GM23338 (cell line): ENCODE measurements around the gene MGLL. TPM values are rescaled to one million over a fixed set of nuclear protein-coding genes. Genes with fewer than 3 reads are reported as not detected.

Experiments
- ATAC-seq: fragments of 200-7000 bp; cut with Tn5 transposase; 3 replicates; pipeline ENCODE4 v1.9.1; 2020
- DNase-seq: peaks from one replicate; pipeline ENCODE4 v3.0.0-alpha.2; 2015; ENCODE audit warnings: low spot score
- H2AFZ ChIP-seq: fragments of 200-600 bp; sonication (generic); 2 replicates; pipeline ENCODE4 v1.8.0; 2016; ENCODE audit warnings: antibody characterized with exemption, mild to moderate bottlenecking, moderate library complexity
- H3F3A ChIP-seq: fragments of 200-600 bp; sonication (generic); replicated peaks from 2 replicates; pipeline ENCODE4 v1.8.0; 2017; ENCODE audit warnings: antibody characterized with exemption, mixed run types, low read depth
- H3K27ac ChIP-seq: fragments of 200-600 bp; sonication (generic); 2 replicates; pipeline ENCODE4 v1.6.1; 2016; ENCODE audit warnings: low read depth
- H3K27me3 ChIP-seq: fragments of 200-600 bp; sonication (generic); 2 replicates; pipeline ENCODE4 v1.8.0; 2016; ENCODE audit warnings: mild to moderate bottlenecking, mixed run types, moderate library complexity; ENCODE audit not compliant: insufficient read depth
- H3K36me3 ChIP-seq: fragments of 200-600 bp; sonication (generic); 2 replicates; pipeline ENCODE4 v1.8.0; 2016; ENCODE audit warnings: mild to moderate bottlenecking; ENCODE audit not compliant: insufficient read depth
- H3K4me1 ChIP-seq: fragments of 200-600 bp; sonication (generic); 2 replicates; pipeline ENCODE4 v1.8.0; 2016; ENCODE audit warnings: mild to moderate bottlenecking, moderate library complexity; ENCODE audit not compliant: insufficient read depth
- H3K4me2 ChIP-seq: fragments of 200-600 bp; sonication (generic); 2 replicates; pipeline ENCODE4 v1.7.1; 2017; ENCODE audit warnings: mixed run types
- H3K4me3 ChIP-seq: fragments of 200-600 bp; sonication (generic); 2 replicates; pipeline ENCODE4 v1.6.1; 2016; ENCODE audit warnings: mixed run types
- H3K79me2 ChIP-seq: fragments of 200-600 bp; sonication (generic); replicated peaks from 2 replicates; pipeline ENCODE4 v1.8.0; 2017; ENCODE audit warnings: mild to moderate bottlenecking; ENCODE audit not compliant: insufficient read depth
- H3K9me2 ChIP-seq: fragments of 200-600 bp; sonication (generic); 2 replicates; pipeline ENCODE4 v1.8.0; 2017; ENCODE audit not compliant: insufficient read depth
- H4K20me1 ChIP-seq: fragments of 200-600 bp; sonication (generic); replicated peaks from 2 replicates; pipeline ENCODE4 v1.8.0; 2017; ENCODE audit warnings: mild to moderate bottlenecking; ENCODE audit not compliant: insufficient read depth
- H3K27ac Mint-ChIP-seq: 2 replicates; pipeline ENCODE4 v1.8.0; 2020; ENCODE audit warnings: inconsistent platforms, mild to moderate bottlenecking, moderate library complexity, mixed read lengths
- H3K27me3 Mint-ChIP-seq: 3 replicates; pipeline ENCODE4 v1.8.0; 2022; ENCODE audit warnings: low read depth, mild to moderate bottlenecking, moderate library complexity, mixed read lengths, inconsistent platforms; ENCODE audit not compliant: insufficient read depth, poor library complexity
- H3K36me3 Mint-ChIP-seq: 3 replicates; pipeline ENCODE4 v1.8.0; 2021; ENCODE audit warnings: low read depth, mild to moderate bottlenecking, inconsistent platforms, moderate library complexity, mixed read lengths
- H3K4me1 Mint-ChIP-seq: 3 replicates; pipeline ENCODE4 v1.8.0; 2020; ENCODE audit warnings: mild to moderate bottlenecking, inconsistent platforms, mixed read lengths
- H3K4me3 Mint-ChIP-seq: 3 replicates; pipeline ENCODE4 v1.8.0; 2021; ENCODE audit warnings: moderate library complexity, mild to moderate bottlenecking, inconsistent platforms, mixed read lengths
- H3K9me3 Mint-ChIP-seq: 3 replicates; pipeline ENCODE4 v1.8.0; 2020; ENCODE audit warnings: moderate library complexity, mild to moderate bottlenecking, inconsistent platforms, mixed read lengths
- CREB1 ChIP-seq: fragments of 250-450 bp; sonication (Bioruptor Pico); IDR thresholded peaks from 2 replicates; pipeline ENCODE4 v1.5.0; 2020; ENCODE audit warnings: low read depth, mild to moderate bottlenecking, moderate library complexity
- CTCF ChIP-seq, 2 experiments: fragments of 200-600 bp in 1 of 2; sonication (generic) in 1 of 2; conservative IDR thresholded peaks; 2 replicates each; pipeline versions ENCODE4 v1.5.1 to v1.6.1; 2016 to 2017; ENCODE audit warnings: antibody characterized with exemption in 2 of 2, low read depth in 2 of 2, mild to moderate bottlenecking in 2 of 2, moderate library complexity in 1 of 2
- ETS1 ChIP-seq: IDR thresholded peaks from 2 replicates; pipeline ENCODE4 v1.6.1; 2016; ENCODE audit warnings: antibody characterized with exemption
- EZH2 ChIP-seq: fragments of 200-600 bp; sonication (generic); IDR thresholded peaks from one replicate; pipeline ENCODE4 v1.8.0; 2017; ENCODE audit warnings: antibody characterized with exemption, mild to moderate bottlenecking, low read depth; ENCODE audit not compliant: unreplicated experiment
- NANOG ChIP-seq: IDR thresholded peaks from 2 replicates; pipeline ENCODE4 v1.6.1; 2016; ENCODE audit warnings: antibody characterized with exemption, borderline replicate concordance
- polyA plus RNA-seq: library from polyadenylated mRNA; unstranded; fragments of >200 nt; fragmentation: Nextera tagmentation; extraction: Ambion mirVana; gene quantifications from 2 replicates; pipeline ENCODE4 v1.2.1, GENCODE V29; 2016
- total RNA-seq: library from RNA; depleted of rRNA; stranded (reverse); fragments of >200 nt; shearing (Covaris generic); gene quantifications from 2 replicates; pipeline ENCODE4 v1.2.3, GENCODE V29; 2014

The MGLL gene
- total and polyA plus RNA-seq, 2 experiments from 2014 or later, result 0.71 to 0.83 TPM

DNA sequence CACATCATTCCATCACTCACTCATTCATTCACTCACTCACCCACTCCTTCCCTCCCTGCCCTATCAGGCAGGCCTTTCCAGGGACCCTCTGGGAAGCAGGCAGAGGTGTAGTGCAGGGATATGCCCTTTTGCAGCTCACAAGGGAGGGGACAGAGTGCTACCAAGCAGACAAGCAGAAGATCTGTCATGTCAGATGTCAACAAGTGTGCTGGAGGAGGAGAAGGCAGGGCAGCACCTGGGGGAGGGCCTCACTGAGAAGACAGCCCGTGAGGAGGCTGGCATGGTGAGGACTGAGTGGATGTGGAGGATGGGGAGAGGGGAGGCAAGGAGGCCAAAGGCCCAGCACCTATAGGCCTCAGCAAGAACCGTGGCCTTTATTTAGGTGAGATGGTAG is 134.3 kb downstream of the MGLL start:
- no peak for TF ChIP-seq ETS1
- Histone ChIP-seq H3K27me3 (no peaks in the 10 kb centered on the region), H3K79me2 (no peaks in the 10 kb centered on the region), H3K27ac (no peak overlapping the region), H3K36me3 (no peaks in the 10 kb centered on the region), H2AFZ (no peak overlapping the region), H4K20me1 (no peaks in the 10 kb centered on the region), H3K9me2 (0 out of 2 replicates have a peak, but pooled peaks cover 4% of the 10 kb centered on the region), H3F3A (no peaks in the 10 kb centered on the region), H3K4me2 (no peak overlapping the region), H3K4me1 (peaks cover 6% of the 10 kb centered on the region; the same call in 1 of the 2 replicates), H3K4me3 (no peak overlapping the region)
- ATAC-seq, result no peak
- no peak for DNase-seq
- Mint-ChIP-seq H3K27ac (no peak overlapping the region), H3K27me3 (peaks cover 12% of the 10 kb centered on the region), H3K36me3 (no peaks in the 10 kb centered on the region), H3K4me3 (no peak overlapping the region), H3K4me1 (peaks cover 18% of the 10 kb centered on the region), H3K9me3 (no peaks in the 10 kb centered on the region; the same call in 2 of the 3 replicates)

DNA sequence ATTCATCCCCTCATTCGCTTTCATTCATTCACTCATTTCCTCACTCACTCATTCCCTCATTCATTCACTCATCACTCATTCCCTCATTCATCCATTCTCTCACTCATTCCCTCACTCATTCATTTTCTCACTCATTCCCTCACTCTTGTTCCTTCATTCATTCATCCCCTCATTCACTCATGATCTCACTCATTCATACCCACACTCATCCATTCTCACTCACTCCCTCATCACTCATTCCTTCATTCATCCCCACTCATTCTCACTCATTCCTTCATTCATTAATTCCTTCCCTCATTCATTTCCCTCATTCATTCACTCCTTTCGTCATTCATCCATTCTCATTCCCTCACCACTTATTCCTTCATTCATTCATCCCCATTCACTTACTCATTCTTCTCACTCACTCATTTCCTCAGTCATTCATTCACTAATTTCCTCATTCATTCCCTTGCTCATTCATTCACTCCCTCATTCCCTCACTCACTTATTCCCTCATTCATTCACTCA is 135.0 kb downstream of the MGLL start:
- Mint-ChIP-seq H3K9me3 (no peaks in the 10 kb centered on the region; the same call in 2 of the 3 replicates), H3K36me3 (no peaks in the 10 kb centered on the region), H3K27me3 (peaks cover 14% of the 10 kb centered on the region), H3K4me3 (no peak overlapping the region), H3K27ac (no peak overlapping the region), H3K4me1 (peaks cover 23% of the 10 kb centered on the region)
- Histone ChIP-seq H4K20me1 (no peaks in the 10 kb centered on the region), H3K27me3 (no peaks in the 10 kb centered on the region), H3K27ac (no peak overlapping the region), H2AFZ (no peak overlapping the region), H3K4me1 (peaks cover 8% of the 10 kb centered on the region; the same call in 1 of the 2 replicates), H3K79me2 (no peaks in the 10 kb centered on the region), H3K9me2 (0 out of 2 replicates have a peak, but pooled peaks cover 4% of the 10 kb centered on the region), H3K4me3 (no peak overlapping the region), H3K4me2 (no peak overlapping the region), H3F3A (no peaks in the 10 kb centered on the region), H3K36me3 (no peaks in the 10 kb centered on the region)
- ATAC-seq (no peak), DNase-seq (no peak)
- TF ChIP-seq ETS1, result no peak

DNA sequence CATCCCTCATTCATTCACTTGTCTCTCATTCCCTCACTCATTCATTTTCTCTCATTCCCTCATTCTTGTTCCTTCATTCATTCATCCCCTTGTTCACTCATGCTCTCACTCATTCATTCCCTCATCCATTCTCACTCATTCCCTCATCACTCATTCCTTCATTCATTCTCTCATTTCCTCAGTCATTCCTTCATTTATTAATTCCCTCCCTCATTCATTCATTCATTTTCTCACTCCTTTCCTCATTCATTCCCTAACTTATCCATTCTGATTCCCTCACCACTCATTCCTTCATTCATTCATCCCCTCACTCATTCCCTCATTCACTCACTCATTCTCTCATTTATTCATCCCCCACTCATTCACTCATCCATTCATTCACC is 135.8 kb downstream of the MGLL start:
- no peak for DNase-seq
- Histone ChIP-seq H3F3A (no peaks in the 10 kb centered on the region), H3K27me3 (no peaks in the 10 kb centered on the region), H4K20me1 (no peaks in the 10 kb centered on the region), H3K9me2 (0 out of 2 replicates have a peak, but pooled peaks cover 4% of the 10 kb centered on the region), H2AFZ (no peak overlapping the region), H3K36me3 (no peaks in the 10 kb centered on the region), H3K79me2 (no peaks in the 10 kb centered on the region), H3K27ac (no peak overlapping the region), H3K4me2 (no peak overlapping the region), H3K4me1 (peaks cover 8% of the 10 kb centered on the region; the same call in 1 of the 2 replicates), H3K4me3 (no peak overlapping the region)
- Mint-ChIP-seq H3K4me3 (no peak overlapping the region), H3K4me1 (peaks cover 25% of the 10 kb centered on the region), H3K36me3 (no peaks in the 10 kb centered on the region), H3K27ac (no peak overlapping the region), H3K9me3 (no peaks in the 10 kb centered on the region; the same call in 2 of the 3 replicates), H3K27me3 (peaks cover 12% of the 10 kb centered on the region)
- ATAC-seq, result no peak
- TF ChIP-seq CTCF (conservative IDR thresholded peaks at IDR 0.05; ENCODE audit: low read depth in 2 of 2) (no peak), NANOG (no peak), EZH2 (no peak), CREB1 (no peak)
